GM18858 (cell line): Measurements from ENCODE around the gene PCK1.
"Not testable (repeated sequence)": the region's sequence is repeated elsewhere in the genome, so short reads cannot be mapped to it uniquely, and the experiment has no call there.

Experiments
- ATAC-seq: cut with Tn5 transposase; IDR thresholded peaks from one replicate; pipeline ENCODE4 v1.9.1; 2021; ENCODE audit not compliant: unreplicated experiment

Gene PCK1

DNA sequence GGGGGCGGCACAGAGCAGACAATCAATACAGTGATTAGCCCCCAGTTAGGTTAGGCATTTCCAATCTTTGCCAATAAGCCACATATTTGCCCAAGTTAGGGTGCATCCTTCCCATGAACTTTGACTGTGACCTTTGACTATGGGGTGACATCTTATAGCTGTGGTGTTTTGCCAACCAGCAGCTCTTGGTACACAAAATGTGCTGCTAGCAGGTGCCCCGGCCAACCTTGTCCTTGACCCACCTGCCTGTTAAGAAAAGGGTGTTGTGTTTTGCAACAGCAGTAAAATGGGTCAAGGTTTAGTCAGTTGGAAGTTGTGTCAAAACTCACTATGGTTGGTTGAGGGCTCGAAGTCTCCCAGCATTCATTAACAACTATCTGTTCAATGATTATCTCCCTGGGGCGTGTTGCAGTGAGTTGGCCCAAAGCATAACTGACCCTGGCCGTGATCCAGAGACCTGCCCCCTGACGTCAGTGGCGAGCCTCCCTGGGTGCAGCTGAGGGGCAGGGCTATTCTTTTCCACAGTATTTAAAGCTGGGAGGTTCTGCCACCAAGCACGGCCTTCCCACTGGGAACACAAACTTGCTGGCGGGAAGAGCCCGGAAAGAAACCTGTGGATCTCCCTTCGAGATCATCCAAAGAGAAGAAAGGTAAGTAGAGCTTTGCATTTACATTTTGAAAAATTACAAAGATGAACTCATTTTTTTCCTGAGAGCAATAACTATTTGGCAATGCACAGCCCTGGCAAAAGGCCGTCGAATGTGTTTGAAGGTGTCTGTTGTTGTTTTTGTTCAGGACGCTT is at the start of gene PCK1:
Gene PCK1, plus strand, starts transcription at position 557 of the 802 bp plus-strand sequence. CDS start 302 bp downstream, outside the sequence.
- ATAC-seq: no peak

DNA sequence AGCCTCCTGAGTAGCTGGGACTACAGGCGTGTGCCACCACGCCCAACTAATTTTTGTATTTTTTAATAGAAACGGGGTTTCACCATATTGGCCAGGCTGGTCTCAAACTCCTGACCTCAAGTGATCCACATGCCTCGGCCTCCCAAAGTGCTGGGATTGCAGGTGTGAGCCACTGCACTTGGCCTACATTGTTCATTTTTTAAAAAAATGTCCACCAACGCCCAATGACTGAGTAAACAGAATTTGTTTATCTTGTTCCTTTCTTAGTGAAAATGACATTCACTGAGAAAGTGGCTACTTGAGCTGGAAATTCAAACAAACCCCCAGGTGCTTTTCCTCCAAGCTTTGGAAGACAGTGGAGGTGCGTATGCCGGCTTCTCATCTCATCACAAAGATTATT is 49.2 kb upstream of the PCK1 start:
- not testable (repeated sequence) for ATAC-seq

DNA sequence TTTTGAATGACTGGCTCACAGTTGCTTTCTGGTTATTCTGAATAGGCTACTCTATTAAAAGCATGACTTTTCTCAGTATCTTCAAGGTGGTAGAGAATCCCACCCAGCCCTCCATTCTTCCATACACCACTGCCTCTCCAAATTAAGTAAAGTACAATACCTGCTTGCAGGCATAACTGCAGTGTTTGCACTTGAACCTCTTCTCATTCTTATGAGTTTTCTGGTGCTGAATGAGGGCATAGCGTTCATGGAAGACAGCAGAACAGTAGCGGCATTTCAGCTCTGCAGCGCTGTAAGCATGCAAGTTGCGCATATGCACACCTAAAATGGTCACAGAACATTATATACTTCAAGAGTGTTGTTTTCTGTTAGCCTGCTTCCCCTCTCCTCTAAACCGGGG is 48.5 kb upstream of the PCK1 start:
- ATAC-seq: no peak

DNA sequence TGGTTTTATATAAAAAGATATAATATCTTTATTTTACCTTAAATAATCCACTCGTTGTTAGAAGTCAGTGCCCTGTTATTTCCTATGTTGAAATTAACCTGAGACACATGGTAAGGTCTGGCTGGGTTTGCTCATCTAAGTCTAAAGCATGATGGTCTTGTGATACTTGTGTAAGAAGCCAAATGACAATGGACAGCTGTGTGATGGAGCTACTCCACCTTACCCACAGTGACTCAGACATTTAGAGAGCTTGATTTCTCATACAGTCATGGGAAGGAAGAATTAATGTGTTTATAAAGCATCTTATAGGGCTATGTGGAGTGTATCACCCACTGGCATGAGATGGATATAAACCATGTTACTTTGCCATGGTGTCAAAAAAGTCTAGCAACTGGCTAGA is 47.7 kb upstream of the PCK1 start:
- ATAC-seq: no peak

GRCh38 chr20:57514273-57514751 is 46.6 kb upstream of the PCK1 start:
- ATAC-seq: no peak

GRCh38 chr20:57517904-57518303 is 43.0 kb upstream of the PCK1 start:
- ATAC-seq: no peak

DNA sequence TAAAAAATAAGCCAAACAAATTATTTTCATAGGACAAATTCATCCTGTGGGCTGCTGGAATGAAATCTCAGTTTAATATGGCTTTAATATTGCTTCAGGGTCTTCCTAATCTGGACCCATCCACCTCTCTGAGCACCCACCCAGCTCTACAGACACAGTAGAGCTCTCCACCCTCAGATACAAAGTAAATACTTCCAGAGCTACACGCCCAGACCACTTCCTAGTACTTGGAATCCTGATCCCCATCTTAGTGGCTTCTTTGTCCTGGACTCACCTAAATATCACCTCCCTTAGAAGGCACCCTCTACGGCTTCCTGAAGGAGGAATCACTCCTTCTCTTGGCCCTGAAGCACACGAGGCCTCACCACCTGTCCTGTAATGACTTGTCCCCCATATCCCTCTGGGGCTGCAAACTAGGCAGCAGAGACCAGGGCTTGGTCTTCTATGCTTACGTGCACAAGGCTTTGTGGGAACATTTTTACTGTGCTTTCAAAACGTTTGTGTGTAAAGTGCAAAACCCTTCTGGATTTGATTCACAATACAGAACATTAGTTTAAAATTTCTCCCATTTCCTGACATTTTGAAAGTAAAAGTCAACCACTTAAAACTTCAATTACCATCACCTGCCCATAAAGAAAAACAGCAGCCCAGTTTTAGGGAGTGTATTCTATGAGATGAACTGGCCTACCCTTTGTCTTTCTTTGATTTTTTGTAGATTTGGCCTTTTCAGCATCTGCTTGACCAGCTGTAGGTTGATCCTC is 38.4 kb upstream of the PCK1 start:
- no peak for ATAC-seq

- no peak for ATAC-seq
Observed at GRCh38 chr20:57523782-57524181, 37.1 kb upstream of the PCK1 start.

DNA sequence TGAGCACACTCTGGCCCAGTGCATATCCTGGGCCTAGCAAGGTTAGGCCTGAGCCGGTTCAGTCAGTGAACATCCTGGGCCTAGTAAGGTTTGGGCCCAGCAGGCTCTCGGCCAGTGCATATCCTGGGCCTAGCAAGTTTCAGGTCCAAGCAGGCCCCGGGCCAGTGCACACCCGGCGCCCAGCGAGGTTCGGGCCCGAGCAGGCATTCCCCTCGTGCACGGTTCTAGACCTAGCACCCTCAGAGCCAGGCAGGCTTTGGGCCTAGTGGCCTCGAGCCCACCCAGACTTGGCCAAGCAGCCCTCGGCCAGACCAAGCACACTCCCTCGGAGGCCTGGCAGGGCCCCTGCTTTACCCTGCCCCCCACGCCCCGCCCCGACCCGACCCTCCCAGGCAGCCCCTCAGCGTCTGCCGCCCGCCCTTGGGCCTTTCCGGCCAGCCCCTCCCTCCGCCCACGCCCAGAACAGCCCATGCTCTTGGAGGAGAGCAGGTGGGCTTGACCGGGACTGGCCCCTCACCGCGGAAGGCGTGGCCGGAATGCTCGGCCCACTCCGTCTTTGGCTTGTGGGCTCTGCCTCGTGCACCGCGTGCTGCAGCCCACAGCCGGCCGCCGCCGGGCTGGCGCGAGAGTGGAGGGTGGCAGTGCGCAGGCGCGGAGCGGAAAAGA is 36.3 kb upstream of the PCK1 start, which contains the start of gene CTCFL:
Gene CTCFL, minus strand, starts transcription at position 630 of the 666 bp plus-strand sequence. CDS start 935 bp downstream, outside the sequence.
- no peak for ATAC-seq

DNA sequence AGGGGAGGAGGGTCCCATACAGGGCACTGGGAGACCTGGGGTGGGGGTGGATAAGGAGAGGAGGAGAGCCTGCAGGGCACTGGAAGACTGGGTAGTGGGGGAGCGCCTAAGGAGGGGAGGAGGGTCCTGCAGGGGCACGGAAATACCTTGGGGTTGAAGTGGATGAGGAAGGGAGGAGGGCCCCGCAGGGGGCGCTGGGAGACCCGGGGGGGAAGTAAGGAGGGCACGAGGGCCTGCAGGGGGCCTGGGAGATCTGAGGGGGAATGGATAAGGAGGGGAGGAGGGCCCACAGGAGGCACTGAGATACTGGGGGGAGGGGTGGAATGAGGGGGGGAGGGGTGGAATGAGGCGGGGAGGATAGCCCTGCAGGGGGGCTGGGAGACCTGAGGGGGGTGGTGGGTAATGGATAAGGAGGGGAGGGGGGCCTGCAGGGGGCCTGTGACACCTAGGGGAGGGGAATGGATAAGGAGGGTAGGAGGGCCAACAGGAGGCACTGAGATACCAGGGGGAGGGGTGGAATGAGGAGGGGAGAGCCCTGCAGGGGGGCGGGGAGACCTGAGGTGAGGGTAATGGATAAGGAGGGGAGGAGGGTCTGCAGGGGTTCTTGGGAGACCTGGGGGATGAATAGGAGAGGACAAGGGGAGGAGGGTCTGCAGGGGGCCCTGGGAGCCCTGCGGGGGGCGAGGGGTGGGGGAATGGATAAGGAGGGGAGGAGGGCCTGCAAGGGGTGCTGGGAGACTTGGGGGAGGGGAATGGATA is 35.4 kb upstream of the PCK1 start:
- no peak for ATAC-seq

- ATAC-seq: no peak
Observed at GRCh38 chr20:57526087-57526884, 34.6 kb upstream of the PCK1 start.

GRCh38 chr20:57526885-57527460 is 33.9 kb upstream of the PCK1 start:
- ATAC-seq: no peak

- ATAC-seq: no peak
Observed at GRCh38 chr20:57527728-57528127, 33.2 kb upstream of the PCK1 start.

- ATAC-seq: no peak
Observed at GRCh38 chr20:57528148-57528547, 32.8 kb upstream of the PCK1 start.

- no peak for ATAC-seq
Observed at GRCh38 chr20:57529160-57529585, 31.7 kb upstream of the PCK1 start.

DNA sequence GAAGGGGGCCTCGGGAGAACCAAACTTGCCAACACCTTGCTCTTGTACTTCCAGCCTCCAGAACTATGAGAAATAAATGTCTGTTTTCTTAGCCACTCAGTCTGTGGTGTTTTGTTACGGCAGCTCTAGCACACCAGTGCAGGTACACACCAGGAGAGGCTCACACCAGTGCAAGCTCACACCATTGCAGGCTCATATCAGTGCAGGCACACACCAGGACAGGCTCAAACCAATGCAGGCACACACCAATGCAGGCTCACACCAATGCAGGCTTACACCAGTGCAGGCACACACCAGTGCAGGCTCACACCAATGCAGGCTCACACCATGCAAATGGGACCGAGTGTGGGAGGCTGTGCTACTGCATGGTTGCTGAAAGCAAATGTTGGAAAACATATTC is 31.1 kb upstream of the PCK1 start:
- ATAC-seq: no peak

DNA sequence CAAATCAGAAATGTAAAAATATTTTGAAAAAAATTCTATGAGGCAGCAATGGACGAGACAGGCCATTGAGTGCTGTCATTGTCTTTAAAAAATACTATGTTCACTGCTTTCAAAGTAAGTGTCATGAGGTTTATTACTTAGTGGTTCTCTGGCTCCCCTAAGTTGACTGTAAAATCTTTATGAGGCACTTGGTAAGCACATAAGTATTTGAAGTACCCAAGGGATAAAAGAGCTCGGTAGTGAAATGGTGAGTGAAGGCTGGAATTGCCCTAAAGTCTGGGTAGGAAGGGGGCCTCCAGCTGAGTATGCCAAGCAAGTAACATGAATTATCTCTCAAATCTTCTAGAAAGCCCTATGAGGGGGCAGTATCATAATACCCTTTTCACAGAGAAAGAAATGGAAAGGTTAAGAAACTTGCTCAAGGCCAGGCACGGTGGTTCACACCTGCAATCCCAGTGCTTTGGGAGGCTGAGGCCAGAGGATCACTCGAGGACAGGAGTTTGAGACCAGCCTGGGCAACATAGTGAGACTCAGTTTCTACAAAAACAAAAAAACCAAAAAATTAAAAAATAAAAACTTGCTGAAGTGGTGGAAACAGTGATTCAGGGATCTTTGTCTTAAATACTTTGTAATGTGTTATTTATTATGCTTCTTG is 30.5 kb upstream of the PCK1 start:
- no peak for ATAC-seq

GRCh38 chr20:57532104-57532503 is 28.8 kb upstream of the PCK1 start:
- no peak for ATAC-seq

- no peak for ATAC-seq
Observed at GRCh38 chr20:57535297-57535696, 25.6 kb upstream of the PCK1 start.
